Smooth muscle cell (in vitro differentiated cells): ENCODE data around the gene ENOX1. TPM values are rescaled to one million over a fixed set of nuclear protein-coding genes. Genes with fewer than 3 reads are reported as not detected.
A peak's percentile ranks its signal among the peaks of the same experiment; 100 is the strongest.

ENCODE experiments used
- DNase-seq: peaks from one replicate; lab custom pipeline; 2025; ENCODE audit not compliant: unreplicated experiment; lab: John Stamatoyannopoulos, UW
- H2AFZ ChIP-seq: fragments of 200-600 bp; sonication (generic); 2 replicates; pipeline ENCODE4 v1.6.0; 2016; ENCODE audit warnings: antibody characterized with exemption, low read depth, mild to moderate bottlenecking
- H3F3A ChIP-seq: fragments of 200-600 bp; sonication (generic); 2 replicates; pipeline ENCODE4 v1.6.0; 2017; ENCODE audit warnings: antibody characterized with exemption, low read depth
- H3K27ac ChIP-seq: fragments of 200-600 bp; sonication (generic); 2 replicates; pipeline ENCODE4 v1.5.1; 2016; ENCODE audit warnings: low read depth, mild to moderate bottlenecking
- H3K27me3 ChIP-seq: fragments of 200-600 bp; sonication (generic); 2 replicates; pipeline ENCODE4 v1.6.1; 2016; ENCODE audit warnings: low read depth, mild to moderate bottlenecking
- H3K36me3 ChIP-seq: fragments of 200-600 bp; sonication (generic); 2 replicates; pipeline ENCODE4 v1.5.1; 2016; ENCODE audit warnings: low read depth
- H3K4me1 ChIP-seq: fragments of 200-600 bp; sonication (generic); 2 replicates; pipeline ENCODE4 v1.5.1; 2016; ENCODE audit warnings: low read depth
- H3K4me2 ChIP-seq: fragments of 200-600 bp; sonication (generic); 2 replicates; pipeline ENCODE4 v1.6.0; 2016; ENCODE audit warnings: mild to moderate bottlenecking
- H3K4me3 ChIP-seq: fragments of 200-600 bp; sonication (generic); 2 replicates; pipeline ENCODE4 v1.5.1; 2016; ENCODE audit warnings: mild to moderate bottlenecking
- H3K79me2 ChIP-seq: fragments of 200-600 bp; sonication (generic); 2 replicates; pipeline ENCODE4 v1.6.0; 2016; ENCODE audit warnings: low read depth, mild to moderate bottlenecking
- H3K9ac ChIP-seq: fragments of 200-600 bp; sonication (generic); 2 replicates; pipeline ENCODE4 v1.6.0; 2016; ENCODE audit warnings: low read depth
- H3K9me3 ChIP-seq: fragments of 200-600 bp; sonication (generic); replicated peaks from 2 replicates; pipeline ENCODE4 v1.5.1; 2016; ENCODE audit warnings: low read depth
- H4K20me1 ChIP-seq: fragments of 200-600 bp; sonication (generic); 2 replicates; pipeline ENCODE4 v1.6.0; 2016; ENCODE audit warnings: low read depth
- WGBS: methylation state at CpG from one replicate; pipeline ENCODE4 v1.1.7; 2016; ENCODE audit warnings: low lambda C conversion rate; 5-methylcytosine and 5-hydroxymethylcytosine counted together
- polyA plus RNA-seq: library from polyadenylated mRNA; unstranded; fragments of >200 nt; fragmentation: Nextera tagmentation; extraction: Ambion mirVana; gene quantifications from 2 replicates; pipeline ENCODE4 v1.2.1, GENCODE V29; 2016
- total RNA-seq: library from RNA; depleted of rRNA; stranded (reverse); fragments of >200 nt; gene quantifications from 2 replicates; pipeline ENCODE4 v1.2.3, GENCODE V29; 2014
- TF ChIP-seq, protein P1 (sequence below): fragments of 200-600 bp; sonication (generic); IDR thresholded peaks from 2 replicates; pipeline ENCODE4 v1.5.1; 2017; ENCODE audit warnings: borderline replicate concordance, mild to moderate bottlenecking, antibody characterized with exemption; ENCODE audit not compliant: insufficient read depth, poor library complexity, severe bottlenecking

ENOX1 gene
- total and polyA plus RNA-seq, 2 experiments from 2014 or later, result 1.9 to 2.6 TPM

DNA sequence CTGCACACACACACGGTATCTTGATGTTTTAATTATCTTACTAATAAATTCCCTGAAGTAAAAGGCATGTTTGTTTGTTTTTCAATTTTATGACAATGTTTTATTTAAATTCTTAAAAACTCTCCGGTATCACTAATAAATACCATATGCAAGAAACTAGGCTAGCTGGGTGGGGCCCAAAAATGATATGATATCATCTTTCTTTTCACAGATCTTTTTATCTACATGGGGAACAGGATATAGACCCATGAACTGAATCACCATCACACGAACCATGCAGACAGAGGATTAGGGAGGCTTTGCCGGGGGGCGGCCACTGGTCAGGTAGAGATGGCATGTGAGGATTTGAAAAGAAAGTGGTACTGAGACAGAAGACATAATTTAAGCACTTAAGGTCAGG, 266.4 kb downstream of the ENOX1 start:
- Histone ChIP-seq H4K20me1 (no peaks in the 10 kb centered on the region), H3K4me3 (no peak overlapping the region), H3K36me3 (no peaks in the 10 kb centered on the region), H3F3A (peaks cover 9% of the 10 kb centered on the region), H2AFZ (no peak overlapping the region), H3K27me3 (no peaks in the 10 kb centered on the region), H3K4me2 (no peak overlapping the region), H3K79me2 (no peaks in the 10 kb centered on the region), H3K9me3 (no peaks in the 10 kb centered on the region), H3K4me1 (peaks cover 7% of the 10 kb centered on the region), H3K9ac (no peak overlapping the region), H3K27ac (no peak overlapping the region)
- WGBS, result 53% methylated on average over 5 of the region's 5 CpGs
- DNase-seq, result no peak
- TF ChIP-seq, protein P1, sequence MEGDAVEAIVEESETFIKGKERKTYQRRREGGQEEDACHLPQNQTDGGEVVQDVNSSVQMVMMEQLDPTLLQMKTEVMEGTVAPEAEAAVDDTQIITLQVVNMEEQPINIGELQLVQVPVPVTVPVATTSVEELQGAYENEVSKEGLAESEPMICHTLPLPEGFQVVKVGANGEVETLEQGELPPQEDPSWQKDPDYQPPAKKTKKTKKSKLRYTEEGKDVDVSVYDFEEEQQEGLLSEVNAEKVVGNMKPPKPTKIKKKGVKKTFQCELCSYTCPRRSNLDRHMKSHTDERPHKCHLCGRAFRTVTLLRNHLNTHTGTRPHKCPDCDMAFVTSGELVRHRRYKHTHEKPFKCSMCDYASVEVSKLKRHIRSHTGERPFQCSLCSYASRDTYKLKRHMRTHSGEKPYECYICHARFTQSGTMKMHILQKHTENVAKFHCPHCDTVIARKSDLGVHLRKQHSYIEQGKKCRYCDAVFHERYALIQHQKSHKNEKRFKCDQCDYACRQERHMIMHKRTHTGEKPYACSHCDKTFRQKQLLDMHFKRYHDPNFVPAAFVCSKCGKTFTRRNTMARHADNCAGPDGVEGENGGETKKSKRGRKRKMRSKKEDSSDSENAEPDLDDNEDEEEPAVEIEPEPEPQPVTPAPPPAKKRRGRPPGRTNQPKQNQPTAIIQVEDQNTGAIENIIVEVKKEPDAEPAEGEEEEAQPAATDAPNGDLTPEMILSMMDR, result no peak

DNA sequence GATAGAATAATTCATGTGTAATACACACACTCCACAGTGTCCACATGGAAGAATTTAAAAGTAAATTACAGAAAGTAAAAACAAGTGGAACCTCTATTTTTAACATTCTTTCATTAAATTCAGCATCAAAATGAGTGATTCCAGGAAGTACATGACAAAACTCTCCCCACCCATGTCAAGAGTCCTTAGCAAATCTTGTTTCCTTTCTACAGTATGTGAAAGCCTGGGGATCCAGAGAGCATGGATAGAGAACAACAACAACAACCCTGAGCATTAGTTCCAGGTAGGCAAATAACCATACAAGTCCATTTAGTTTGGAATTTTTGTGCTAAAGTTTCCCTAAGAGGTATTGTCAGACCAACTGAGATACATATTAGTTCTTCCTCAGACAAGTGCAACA, 267.9 kb downstream of the ENOX1 start:
- H3K9me3 ChIP-seq, result no peaks in the 10 kb centered on the region

DNA sequence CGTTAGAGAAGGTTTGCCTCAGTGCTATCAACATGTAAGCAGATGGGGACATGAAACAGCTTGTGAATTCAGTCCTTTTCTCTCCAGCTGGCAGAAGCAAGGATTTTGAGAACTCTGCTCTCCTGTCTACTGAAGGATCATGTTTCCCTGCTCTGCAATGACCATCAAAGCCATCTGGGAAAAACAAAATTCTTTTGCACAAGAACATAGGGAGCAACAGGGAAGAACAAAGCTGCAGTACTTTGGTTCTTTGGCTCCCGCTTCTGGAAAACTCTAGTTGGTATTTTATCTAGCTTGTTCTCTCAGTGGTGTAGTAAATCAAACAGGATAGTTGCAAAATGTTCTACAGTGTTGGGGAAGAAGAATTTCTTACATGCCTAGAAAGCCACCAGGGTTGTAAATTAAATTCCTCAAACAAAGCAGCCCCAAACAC, 270.4 kb downstream of the ENOX1 start:
- Histone ChIP-seq H3K27me3 (no peaks in the 10 kb centered on the region), H4K20me1 (no peaks in the 10 kb centered on the region), H3K36me3 (no peaks in the 10 kb centered on the region), H3K27ac (peak overlapping the region; percentile 30), H3K9ac (no peak overlapping the region), H3K4me1 (peaks cover 7% of the 10 kb centered on the region), H3F3A (peaks cover 9% of the 10 kb centered on the region), H3K4me2 (peak overlapping the region; percentile 27), H3K4me3 (no peak overlapping the region), H3K79me2 (no peaks in the 10 kb centered on the region), H2AFZ (no peak overlapping the region), H3K9me3 (no peaks in the 10 kb centered on the region)
- WGBS, result 13% methylated on average over 2 of the region's 2 CpGs
- DNase-seq, result no peak
- TF ChIP-seq, protein P1, result no peak

More for the DNA sequence above, 267.9 kb downstream of the ENOX1 start:
- Histone ChIP-seq H3K36me3 (no peaks in the 10 kb centered on the region), H3K4me1 (peaks cover 7% of the 10 kb centered on the region), H3K4me2 (no peak overlapping the region), H3K27ac (no peak overlapping the region), H3K79me2 (no peaks in the 10 kb centered on the region), H3F3A (peaks cover 9% of the 10 kb centered on the region), H4K20me1 (no peaks in the 10 kb centered on the region), H3K27me3 (no peaks in the 10 kb centered on the region), H2AFZ (no peak overlapping the region), H3K4me3 (no peak overlapping the region), H3K9ac (no peak overlapping the region)
- TF ChIP-seq, protein P1, result no peak
- no peak for DNase-seq

DNA sequence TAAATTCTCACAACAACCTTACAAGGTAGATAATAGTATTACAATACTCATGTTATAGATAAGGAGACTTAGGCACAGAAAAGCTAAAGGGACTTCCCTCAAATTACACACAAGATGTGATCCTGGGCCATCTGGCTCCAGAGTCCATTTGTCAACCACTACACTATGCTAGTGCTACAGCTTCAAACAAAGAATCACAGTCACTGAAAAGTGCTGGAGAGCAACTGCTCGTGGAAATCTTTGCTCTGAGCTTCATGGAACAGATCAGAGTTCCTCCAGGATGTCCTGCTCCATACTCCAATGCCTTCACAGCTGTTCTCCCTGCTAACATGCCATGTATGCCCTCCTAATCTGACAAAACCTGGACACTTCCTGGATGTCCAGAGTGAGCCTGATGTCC, 271.2 kb downstream of the ENOX1 start:
- H3K4me3 ChIP-seq, result no peak overlapping the region
- H3K27me3 ChIP-seq, result no peaks in the 10 kb centered on the region
- no peak overlapping the region for H2AFZ ChIP-seq
- WGBS, result 33% methylated on average over 1 of the region's 1 CpG
- TF ChIP-seq, protein P1, result no peak
- H3K9me3 ChIP-seq, result no peaks in the 10 kb centered on the region
- H3F3A ChIP-seq, result peaks cover 9% of the 10 kb centered on the region
- H4K20me1 ChIP-seq, result no peaks in the 10 kb centered on the region
- no peak overlapping the region for H3K9ac ChIP-seq
- H3K79me2 ChIP-seq, result no peaks in the 10 kb centered on the region
- no peak overlapping the region for H3K27ac ChIP-seq
- H3K36me3 ChIP-seq, result no peaks in the 10 kb centered on the region
- no peak for DNase-seq
- peaks cover 7% of the 10 kb centered on the region for H3K4me1 ChIP-seq
- no peak overlapping the region for H3K4me2 ChIP-seq
